ENCODE data around the gene SENP5. TPM values are rescaled to one million over a fixed set of nuclear protein-coding genes. Genes with fewer than 3 reads are reported as not detected.

The SENP5 gene
- total RNA-seq, 1 experiment from 2014 or later = 27.6 TPM

GRCh38 chr3:196963631-196963953, 95.9 kb downstream of the SENP5 start:
- ChIA-PET CTCF (no interaction called here), POLR2A (no interaction called here), RAD21 (ENCODE audit: low non-redundant PET in 1 of 2, low total read pairs in 2 of 2, uncharacterized antibody in 2 of 2, unreplicated experiment in 2 of 2) (no interaction called here)
- Histone ChIP-seq H3K9me3 (ENCODE audit: control insufficient read depth in 1 of 2, insufficient read depth in 1 of 2, low read depth in 1 of 2, low read length in 2 of 2) (no peaks in the 10 kb centered on the region), H3K79me2 (ENCODE audit: insufficient read depth, low read length) (no peaks in the 10 kb centered on the region), H3K36me3 (ENCODE audit: control insufficient read depth in 1 of 2, insufficient read depth in 2 of 2, low read length in 2 of 2) (no peaks in the 10 kb centered on the region), H3K27me3 (ENCODE audit: insufficient read depth, low read length) (no peaks in the 10 kb centered on the region), H3K4me2 (ENCODE audit: low read length) (no peak overlapping the region), H3K9ac (ENCODE audit: low read length) (no peak overlapping the region), H4K20me1 (ENCODE audit: insufficient read depth) (no peaks in the 10 kb centered on the region), H3K27ac (ENCODE audit: low read depth, low read length) (no peak overlapping the region), H2AFZ (ENCODE audit: low read depth, low read length, poor library complexity, severe bottlenecking) (no peak overlapping the region), H3K4me3 (replicated peaks in 1 of 2; ENCODE audit: low read depth in 1 of 2, low read length in 2 of 2) (no peak overlapping the region), H3K9me2 (ENCODE audit: insufficient read depth) (no peaks in the 10 kb centered on the region), H3K4me1 (ENCODE audit: control insufficient read depth in 1 of 2, insufficient read depth in 2 of 2, low read length in 2 of 2) (peaks cover 2 to 6% of the 10 kb centered on the region in 2 experiments; a peak in 1 of 4 replicates)
- ATAC-seq = no peak
- TF ChIP-seq POLR2AphosphoS5 (IDR thresholded peaks at IDR 0.05; ENCODE audit: low read depth, low read length) = no peak
- no peak for TF ChIP-seq ATF3 (IDR thresholded peaks at IDR 0.05)
- no peak for TF ChIP-seq ZFX (IDR thresholded peaks at IDR 0.05)
- no peak for TF ChIP-seq JUND (IDR thresholded peaks at IDR 0.05)
- no peak for TF ChIP-seq CTCF (IDR thresholded peaks at IDR 0.05 in 2 of 3, conservative IDR thresholded peaks at IDR 0.05 in 1 of 3; ENCODE audit: borderline replicate concordance in 1 of 3, insufficient read depth in 1 of 3, low read depth in 2 of 3, low read length in 2 of 3)
- TF ChIP-seq EZH2 (IDR thresholded peaks at IDR 0.05) = no peak
- TF ChIP-seq RAD21 (IDR thresholded peaks at IDR 0.05; ENCODE audit: low read depth) = no peak
- no peak for TF ChIP-seq POLR2A (IDR thresholded peaks at IDR 0.05; ENCODE audit: borderline replicate concordance, extremely low read depth, insufficient read depth, insufficient read length)
- TF ChIP-seq ZNF274 (IDR thresholded peaks at IDR 0.05; ENCODE audit: low read depth, low read length) = no peak
- no peak for TF ChIP-seq YY1 (IDR thresholded peaks at IDR 0.05; ENCODE audit: extremely low read depth, insufficient replicate concordance, low read depth, low read length)
- no peak for TF ChIP-seq CEBPB (IDR thresholded peaks at IDR 0.05; ENCODE audit: low read depth)
- TF ChIP-seq SRF (IDR thresholded peaks at IDR 0.05; ENCODE audit: low read depth) = no peak
- no peak for TF ChIP-seq EZH2phosphoT487 (IDR thresholded peaks at IDR 0.05; ENCODE audit: borderline replicate concordance)
- TF ChIP-seq MAX (IDR thresholded peaks at IDR 0.05) = no peak
- TF ChIP-seq CBX3 (IDR thresholded peaks at IDR 0.05; ENCODE audit: low read depth) = no peak
- no peak for TF ChIP-seq SP1 (IDR thresholded peaks at IDR 0.05; ENCODE audit: low read depth)
- no peak for TF ChIP-seq REST (IDR thresholded peaks at IDR 0.05; ENCODE audit: low read depth)
- no peak for TF ChIP-seq SIN3A (IDR thresholded peaks at IDR 0.05; ENCODE audit: low read depth)
- TF ChIP-seq EGR1 (IDR thresholded peaks at IDR 0.05; ENCODE audit: low read depth) = no peak
- no TSS peak for BruUV-seq (replicated peaks)
- intact Hi-C loops (cut with micrococcal nuclease) = no loop called here
- DNase-seq (ENCODE audit: low read depth, low spot score) = no peak

All from HCT116 (cell line).